Parathyroid adenoma (tissue), 2 donors: ENCODE data around the gene FAM20B.
A peak's percentile ranks its signal among the peaks of the same experiment; 100 is the strongest.

Experiments
- H2AFZ ChIP-seq: fragments of 300-600 bp; sonication (generic); one replicate; pipeline ENCODE4 v1.7.0; 2017; ENCODE audit warnings: antibody characterized with exemption, mild to moderate bottlenecking
- H3K27ac ChIP-seq: fragments of 300-600 bp; sonication (generic); one replicate; pipeline ENCODE4 v1.7.0; 2017
- H3K27me3 ChIP-seq: fragments of 300-600 bp; sonication (generic); one replicate; pipeline ENCODE4 v1.7.0; 2017; ENCODE audit warnings: low read length; ENCODE audit not compliant: control insufficient read depth, insufficient read depth
- H3K36me3 ChIP-seq: fragments of 300-600 bp; sonication (generic); one replicate; pipeline ENCODE4 v1.7.0; 2017; ENCODE audit warnings: low read length; ENCODE audit not compliant: control insufficient read depth, insufficient read depth
- H3K4me1 ChIP-seq: fragments of 300-600 bp; sonication (generic); one replicate; pipeline ENCODE4 v1.7.0; 2017; ENCODE audit warnings: control low read depth
- H3K4me2 ChIP-seq: fragments of 300-600 bp; sonication (generic); one replicate; pipeline ENCODE4 v1.7.0; 2017; ENCODE audit warnings: low read length
- H3K4me3 ChIP-seq: fragments of 300-600 bp; sonication (generic); one replicate; pipeline ENCODE4 v1.7.0; 2017; ENCODE audit warnings: low read depth, low read length
- H3K79me2 ChIP-seq: fragments of 300-600 bp; sonication (generic); one replicate; pipeline ENCODE4 v1.7.0; 2017; ENCODE audit warnings: control low read depth
- H3K9ac ChIP-seq: fragments of 300-600 bp; sonication (generic); one replicate; pipeline ENCODE4 v1.7.0; 2017; ENCODE audit warnings: mild to moderate bottlenecking
- H3K9me3 ChIP-seq: fragments of 300-600 bp; sonication (generic); one replicate; pipeline ENCODE4 v1.7.0; 2017; ENCODE audit warnings: low read length; ENCODE audit not compliant: control insufficient read depth
- TF ChIP-seq, protein P1 (sequence below): fragments of 300-600 bp; sonication (generic); IDR thresholded peaks from one replicate; pipeline ENCODE4 v1.7.0; 2017; ENCODE audit warnings: antibody characterized with exemption, mild to moderate bottlenecking
- donor health status: primary hyperparathyroidism.

Gene FAM20B

DNA sequence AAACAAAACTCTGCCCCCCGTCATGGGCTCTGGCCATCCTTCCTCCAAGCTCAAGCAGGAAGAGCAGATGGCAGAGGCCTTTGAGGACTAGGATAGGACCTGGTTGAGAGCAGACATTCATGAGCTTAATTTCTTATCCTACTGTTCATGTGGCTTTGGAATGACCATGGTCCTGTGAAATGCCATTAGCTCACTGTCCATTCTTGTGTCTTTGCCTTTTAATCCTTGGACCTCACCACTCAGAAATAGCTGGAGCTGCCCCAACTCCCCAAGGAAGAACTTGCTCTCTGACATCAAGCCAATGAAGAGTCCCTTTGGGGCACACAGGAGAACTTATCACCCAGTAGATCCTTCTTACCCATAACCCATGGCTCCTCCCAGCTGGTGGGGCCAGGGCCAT, 11.6 kb upstream of the FAM20B start:
- TF ChIP-seq, protein P1, sequence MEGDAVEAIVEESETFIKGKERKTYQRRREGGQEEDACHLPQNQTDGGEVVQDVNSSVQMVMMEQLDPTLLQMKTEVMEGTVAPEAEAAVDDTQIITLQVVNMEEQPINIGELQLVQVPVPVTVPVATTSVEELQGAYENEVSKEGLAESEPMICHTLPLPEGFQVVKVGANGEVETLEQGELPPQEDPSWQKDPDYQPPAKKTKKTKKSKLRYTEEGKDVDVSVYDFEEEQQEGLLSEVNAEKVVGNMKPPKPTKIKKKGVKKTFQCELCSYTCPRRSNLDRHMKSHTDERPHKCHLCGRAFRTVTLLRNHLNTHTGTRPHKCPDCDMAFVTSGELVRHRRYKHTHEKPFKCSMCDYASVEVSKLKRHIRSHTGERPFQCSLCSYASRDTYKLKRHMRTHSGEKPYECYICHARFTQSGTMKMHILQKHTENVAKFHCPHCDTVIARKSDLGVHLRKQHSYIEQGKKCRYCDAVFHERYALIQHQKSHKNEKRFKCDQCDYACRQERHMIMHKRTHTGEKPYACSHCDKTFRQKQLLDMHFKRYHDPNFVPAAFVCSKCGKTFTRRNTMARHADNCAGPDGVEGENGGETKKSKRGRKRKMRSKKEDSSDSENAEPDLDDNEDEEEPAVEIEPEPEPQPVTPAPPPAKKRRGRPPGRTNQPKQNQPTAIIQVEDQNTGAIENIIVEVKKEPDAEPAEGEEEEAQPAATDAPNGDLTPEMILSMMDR, result no peak
- H3K36me3 ChIP-seq, result no peaks in the 10 kb centered on the region
- no peak overlapping the region for H3K27ac ChIP-seq
- no peak overlapping the region for H3K4me2 ChIP-seq
- no peak overlapping the region for H3K9ac ChIP-seq
- no peak overlapping the region for H2AFZ ChIP-seq
- no peak overlapping the region for H3K4me3 ChIP-seq
- H3K27me3 ChIP-seq, result no peaks in the 10 kb centered on the region
- no peaks in the 10 kb centered on the region for H3K9me3 ChIP-seq
- no peaks in the 10 kb centered on the region for H3K79me2 ChIP-seq
- H3K4me1 ChIP-seq, result peaks cover 2% of the 10 kb centered on the region

DNA sequence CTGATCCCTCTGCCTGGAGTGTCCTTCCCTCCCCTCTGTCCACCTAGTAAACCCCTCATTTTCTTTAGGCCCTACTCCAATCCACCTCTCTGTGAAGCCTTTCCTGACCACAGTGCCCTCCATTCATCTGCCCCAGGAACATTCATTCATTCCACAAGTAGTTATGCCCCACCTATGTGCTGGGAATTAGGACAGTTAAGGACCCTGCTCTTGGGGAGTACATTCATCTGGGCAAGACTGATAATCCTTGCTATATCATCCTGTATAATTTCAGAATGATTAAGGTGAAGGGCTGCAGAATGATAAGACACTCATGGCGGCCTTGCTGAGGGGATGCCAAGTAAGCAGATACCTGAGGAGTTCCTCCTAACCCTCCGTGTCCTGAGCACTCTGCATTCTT, 10.3 kb upstream of the FAM20B start:
- Histone ChIP-seq H3K4me2 (no peak overlapping the region), H3K4me1 (peaks cover 2% of the 10 kb centered on the region), H3K27me3 (no peaks in the 10 kb centered on the region), H3K27ac (no peak overlapping the region), H3K9me3 (no peaks in the 10 kb centered on the region), H3K4me3 (no peak overlapping the region), H3K36me3 (no peaks in the 10 kb centered on the region), H2AFZ (no peak overlapping the region), H3K9ac (no peak overlapping the region), H3K79me2 (no peaks in the 10 kb centered on the region)
- TF ChIP-seq, protein P1, result no peak

DNA sequence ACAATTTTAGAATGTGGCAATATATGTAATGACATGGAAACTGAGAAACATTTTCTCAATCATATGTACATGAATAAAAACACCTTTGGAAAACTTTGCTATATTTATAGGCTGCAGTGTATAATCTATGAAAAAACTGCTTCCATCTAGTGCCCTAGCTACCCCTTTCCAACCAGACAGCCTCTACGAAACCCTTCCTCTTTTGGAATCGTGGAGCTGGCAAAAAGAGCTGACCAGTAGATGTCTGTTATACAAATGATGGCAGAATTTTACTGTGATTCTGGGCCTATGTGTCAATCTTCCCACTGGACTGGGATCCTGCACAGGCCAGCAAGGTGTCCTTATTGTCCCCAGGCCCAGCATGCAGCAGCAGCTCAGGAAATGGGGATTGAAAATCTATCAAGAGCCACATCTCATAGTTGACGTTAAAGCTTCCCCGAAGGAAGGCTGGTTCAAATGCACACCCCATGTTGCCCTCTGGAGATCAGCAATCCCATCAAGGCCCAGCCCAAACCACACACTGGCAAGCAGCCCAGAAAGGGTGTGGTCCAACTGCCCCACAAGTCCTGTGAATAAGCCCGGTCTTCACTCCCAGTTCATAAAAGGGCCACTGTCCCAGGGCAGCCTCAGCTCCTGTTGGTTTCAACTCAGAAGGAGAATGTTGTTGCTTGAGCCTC, 8.8 kb upstream of the FAM20B start:
- TF ChIP-seq, protein P1, result no peak
- no peaks in the 10 kb centered on the region for H3K36me3 ChIP-seq
- peak overlapping the region; percentile 58 for H2AFZ ChIP-seq
- no peaks in the 10 kb centered on the region for H3K79me2 ChIP-seq
- no peak overlapping the region for H3K4me2 ChIP-seq
- H3K27ac ChIP-seq, result no peak overlapping the region
- H3K4me3 ChIP-seq, result no peak overlapping the region
- no peaks in the 10 kb centered on the region for H3K27me3 ChIP-seq
- H3K9me3 ChIP-seq, result no peaks in the 10 kb centered on the region
- peaks cover 2% of the 10 kb centered on the region for H3K4me1 ChIP-seq
- H3K9ac ChIP-seq, result no peak overlapping the region

DNA sequence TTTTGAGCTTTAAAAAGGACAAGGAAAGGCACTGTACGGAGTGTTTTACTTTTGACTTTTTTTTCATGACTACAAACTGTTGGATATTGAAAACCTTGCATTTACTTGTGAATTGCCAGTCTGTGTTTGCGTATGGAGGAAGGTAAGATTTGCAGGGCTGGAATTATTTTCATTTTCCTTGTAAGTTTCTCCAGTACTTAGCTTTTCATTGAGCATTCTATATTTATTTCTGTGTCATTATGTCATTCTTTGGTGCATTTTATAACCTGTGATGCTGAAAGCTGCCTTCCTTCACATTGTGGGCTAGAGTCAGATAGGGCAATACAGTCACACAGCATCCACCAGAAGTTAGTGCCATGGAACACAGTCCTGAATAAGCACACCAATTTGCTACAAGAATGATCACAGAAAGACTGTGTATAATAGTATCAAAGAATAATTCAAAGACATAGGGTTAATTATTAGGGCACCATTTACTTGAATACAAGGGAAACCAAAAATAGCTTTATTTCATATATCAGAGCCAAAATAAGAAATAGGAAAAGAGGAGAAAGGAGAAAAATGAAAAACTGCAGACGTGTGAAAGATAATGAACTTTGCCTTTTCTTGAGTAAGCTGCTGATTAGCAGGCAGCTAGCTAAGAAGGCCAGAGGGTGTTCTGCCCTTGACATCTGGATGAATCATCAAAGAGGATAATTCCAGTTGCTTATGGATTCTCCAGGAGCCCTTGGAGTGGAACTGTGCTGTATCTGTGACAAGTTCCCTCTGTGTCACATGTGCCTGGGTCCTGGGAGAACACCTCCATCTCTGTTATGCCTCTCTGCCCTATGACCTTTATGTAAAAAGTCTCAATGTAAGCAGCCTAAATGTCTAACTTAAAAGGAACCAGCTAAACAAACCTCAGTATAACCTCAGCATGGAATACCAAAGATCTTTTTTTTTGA, 8.0 kb upstream of the FAM20B start:
- H3K27me3 ChIP-seq, result no peaks in the 10 kb centered on the region
- H3K79me2 ChIP-seq, result no peaks in the 10 kb centered on the region
- no peak overlapping the region for H3K4me3 ChIP-seq
- H3K4me1 ChIP-seq, result peaks cover 2% of the 10 kb centered on the region
- H2AFZ ChIP-seq, result peak overlapping the region; percentile 58
- no peak overlapping the region for H3K27ac ChIP-seq
- TF ChIP-seq, protein P1, result no peak
- H3K9ac ChIP-seq, result no peak overlapping the region
- H3K36me3 ChIP-seq, result no peaks in the 10 kb centered on the region
- no peaks in the 10 kb centered on the region for H3K9me3 ChIP-seq
- H3K4me2 ChIP-seq, result no peak overlapping the region
